ENCODE data around the gene RALGAPA2.

DNA sequence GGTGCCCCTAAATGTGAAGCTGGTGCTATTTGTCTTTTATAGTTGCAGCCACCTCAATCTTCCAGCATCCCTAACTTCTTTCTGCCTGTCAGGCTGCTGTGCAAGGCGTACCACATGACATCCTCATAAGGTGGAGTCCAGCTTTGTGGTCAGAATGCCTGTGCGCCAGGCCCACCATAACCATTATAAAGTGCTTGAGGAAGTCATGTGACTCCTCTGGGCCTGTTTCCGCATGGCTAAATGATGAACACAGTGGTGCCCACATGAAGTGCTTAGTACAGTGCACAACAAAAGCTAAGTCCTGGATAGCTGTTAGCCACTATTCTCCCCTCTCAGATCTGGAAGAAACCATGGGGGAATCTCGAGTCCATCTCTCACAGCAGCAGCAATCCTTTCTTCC, 268.9 kb downstream of the RALGAPA2 start:
- TF ChIP-seq, protein P1, sequence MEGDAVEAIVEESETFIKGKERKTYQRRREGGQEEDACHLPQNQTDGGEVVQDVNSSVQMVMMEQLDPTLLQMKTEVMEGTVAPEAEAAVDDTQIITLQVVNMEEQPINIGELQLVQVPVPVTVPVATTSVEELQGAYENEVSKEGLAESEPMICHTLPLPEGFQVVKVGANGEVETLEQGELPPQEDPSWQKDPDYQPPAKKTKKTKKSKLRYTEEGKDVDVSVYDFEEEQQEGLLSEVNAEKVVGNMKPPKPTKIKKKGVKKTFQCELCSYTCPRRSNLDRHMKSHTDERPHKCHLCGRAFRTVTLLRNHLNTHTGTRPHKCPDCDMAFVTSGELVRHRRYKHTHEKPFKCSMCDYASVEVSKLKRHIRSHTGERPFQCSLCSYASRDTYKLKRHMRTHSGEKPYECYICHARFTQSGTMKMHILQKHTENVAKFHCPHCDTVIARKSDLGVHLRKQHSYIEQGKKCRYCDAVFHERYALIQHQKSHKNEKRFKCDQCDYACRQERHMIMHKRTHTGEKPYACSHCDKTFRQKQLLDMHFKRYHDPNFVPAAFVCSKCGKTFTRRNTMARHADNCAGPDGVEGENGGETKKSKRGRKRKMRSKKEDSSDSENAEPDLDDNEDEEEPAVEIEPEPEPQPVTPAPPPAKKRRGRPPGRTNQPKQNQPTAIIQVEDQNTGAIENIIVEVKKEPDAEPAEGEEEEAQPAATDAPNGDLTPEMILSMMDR (IDR thresholded peaks at IDR 0.05; ENCODE audit: extremely low read depth in 1 of 2, insufficient read depth in 1 of 2, low read depth in 1 of 2, low read length in 2 of 2): no peak
- TF ChIP-seq POLR2A (IDR thresholded peaks at IDR 0.05; ENCODE audit: low read depth, low read length) (no peak), GATA2 (IDR thresholded peaks at IDR 0.05; ENCODE audit: insufficient read depth, insufficient read length, low read depth, low read length) (no peak)

Measured in endothelial cell of umbilical vein (primary cell).